Measurements from ENCODE around the gene KRTAP5-2.
"Not testable (repeated sequence)": the region's sequence is repeated elsewhere in the genome, so short reads cannot be mapped to it uniquely, and the experiment has no call there.

KRTAP5-2 gene

DNA sequence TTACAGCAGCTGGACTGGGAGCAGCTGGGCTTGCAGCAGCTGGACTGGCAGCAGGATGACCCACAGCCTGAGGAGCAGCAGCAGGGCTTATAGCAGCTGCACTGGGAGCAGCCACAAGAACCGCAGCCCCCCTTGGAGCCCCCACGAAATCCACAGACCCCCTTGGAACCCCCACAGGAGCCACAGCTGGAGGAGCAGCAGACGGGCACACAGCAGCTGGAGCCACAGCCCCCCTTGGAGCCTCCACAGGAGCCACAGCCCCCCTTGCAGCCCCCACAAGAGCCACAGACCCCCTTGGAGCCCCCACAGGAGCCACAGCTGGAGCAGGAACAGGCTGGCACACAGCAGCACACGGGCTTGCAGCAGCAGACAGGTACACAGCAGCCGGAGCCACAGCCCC is 9.8 kb upstream of the KRTAP5-2 start:
- H3K27me3 Mint-ChIP-seq (ENCODE audit: low read depth) = peaks cover 18% of the 10 kb centered on the region
- H3K9me3 Mint-ChIP-seq; H3K4me3 Mint-ChIP-seq; H3K4me1 Mint-ChIP-seq (ENCODE audit: low read depth); H3K27ac Mint-ChIP-seq; DNase-seq (ENCODE audit: low spot score); H3K36me3 Mint-ChIP-seq (ENCODE audit: low read depth): not testable (repeated sequence)

DNA sequence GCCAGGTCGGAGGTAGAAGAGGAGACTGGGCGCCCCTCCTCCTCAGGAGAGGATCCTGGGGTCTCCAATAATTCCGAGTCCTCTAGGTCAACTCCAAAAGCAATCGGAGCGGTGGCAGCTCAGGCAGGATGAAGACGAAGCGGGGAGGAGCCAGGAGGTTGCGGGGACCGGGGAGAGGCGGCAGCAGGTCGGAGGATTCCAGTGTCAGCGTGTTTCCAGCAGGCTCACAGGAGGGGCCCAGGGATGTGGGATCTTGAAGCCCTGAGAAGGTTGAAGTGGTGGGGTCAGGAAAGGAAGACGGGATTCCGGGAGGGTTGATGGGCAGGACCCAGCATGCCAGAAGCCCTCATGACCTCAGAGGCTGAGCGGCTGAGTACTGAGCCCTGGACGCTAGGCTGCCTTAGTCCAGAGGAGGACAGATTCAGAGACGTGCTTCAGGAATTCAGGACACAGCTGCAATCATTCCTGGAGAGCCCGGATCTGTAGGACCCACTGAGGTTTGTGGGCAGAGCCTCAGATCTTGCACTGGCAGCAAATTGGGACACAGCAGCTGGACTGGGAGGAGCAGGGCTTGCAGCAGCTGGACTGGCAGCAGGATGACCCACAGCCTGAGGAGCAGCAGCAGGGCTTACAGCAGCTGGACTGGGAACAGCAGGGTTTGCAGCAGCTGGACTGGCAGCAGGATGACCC is 9.2 kb upstream of the KRTAP5-2 start:
- H3K36me3 Mint-ChIP-seq (ENCODE audit: low read depth); DNase-seq (ENCODE audit: low spot score); H3K27ac Mint-ChIP-seq; H3K4me3 Mint-ChIP-seq; H3K9me3 Mint-ChIP-seq; H3K4me1 Mint-ChIP-seq (ENCODE audit: low read depth): not testable (repeated sequence)
- peaks cover 21% of the 10 kb centered on the region for H3K27me3 Mint-ChIP-seq (ENCODE audit: low read depth)

DNA sequence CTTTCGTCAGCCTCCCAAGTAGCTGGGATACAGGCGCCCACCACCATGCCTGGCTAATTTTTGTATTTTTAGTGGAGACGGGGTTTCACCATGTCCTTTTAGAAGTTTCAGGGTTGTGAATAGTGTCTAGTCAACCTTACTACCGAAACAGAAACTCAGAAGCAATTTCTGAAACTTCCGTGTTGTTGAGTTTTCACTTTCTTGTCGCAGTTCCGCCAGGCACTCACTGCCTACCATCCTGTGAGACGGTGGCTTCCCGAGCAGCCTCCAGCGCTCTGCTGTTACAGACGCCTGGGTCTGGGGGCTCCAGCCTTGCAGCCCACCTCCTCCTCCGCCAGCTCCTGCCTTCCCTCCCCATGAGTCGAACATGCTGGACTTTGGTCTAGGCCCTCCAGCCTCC is 7.8 kb upstream of the KRTAP5-2 start:
- H3K9me3 Mint-ChIP-seq; H3K4me3 Mint-ChIP-seq; DNase-seq (ENCODE audit: low spot score); H3K4me1 Mint-ChIP-seq (ENCODE audit: low read depth); H3K27ac Mint-ChIP-seq; H3K36me3 Mint-ChIP-seq (ENCODE audit: low read depth): not testable (repeated sequence)
- peaks cover 28% of the 10 kb centered on the region for H3K27me3 Mint-ChIP-seq (ENCODE audit: low read depth)

DNA sequence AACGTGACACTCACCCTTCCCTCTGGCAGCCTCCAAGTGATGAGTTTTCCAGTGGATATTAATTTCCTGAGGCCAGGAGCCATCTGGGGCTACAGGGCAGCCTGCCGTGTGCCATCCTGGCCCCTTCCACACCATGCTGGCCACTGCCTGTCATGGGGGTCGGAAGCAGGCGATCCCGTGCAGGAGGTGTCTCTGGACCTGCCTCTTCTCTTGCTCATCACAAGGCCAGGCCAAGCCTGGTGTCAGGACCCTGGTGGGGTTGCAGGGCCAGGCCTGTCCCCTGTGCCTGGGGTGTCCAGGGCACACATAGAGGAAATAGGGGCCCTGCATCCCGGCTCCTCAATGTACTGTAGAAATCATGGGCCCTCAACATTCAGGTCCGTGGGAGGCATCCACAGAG is 6.6 kb upstream of the KRTAP5-2 start:
- Mint-ChIP-seq H3K9me3 (no peaks in the 10 kb centered on the region), H3K27ac (no peak overlapping the region)
- no peak for DNase-seq (ENCODE audit: low spot score)

DNA sequence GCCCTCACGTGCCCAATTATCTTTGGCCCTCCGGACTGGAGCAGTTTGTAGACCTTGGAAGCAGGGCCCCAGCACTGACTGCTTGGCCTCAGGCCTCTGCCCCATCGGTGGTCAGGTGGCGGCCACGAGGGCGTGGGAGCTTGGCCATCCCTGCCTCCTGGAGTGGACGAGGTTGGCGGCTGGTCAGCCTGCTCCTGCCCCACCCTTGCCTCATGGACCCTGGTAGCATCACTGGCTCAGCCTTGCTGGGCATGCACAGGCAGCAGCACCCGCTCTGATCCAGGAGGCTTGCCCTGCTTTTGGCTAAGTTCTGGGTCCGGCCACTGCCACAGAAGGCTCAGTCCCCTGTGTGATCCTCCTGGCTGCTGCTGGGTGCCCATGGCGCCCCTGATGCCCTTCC is 6.1 kb upstream of the KRTAP5-2 start:
- peaks cover 32% of the 10 kb centered on the region for H3K27me3 Mint-ChIP-seq (ENCODE audit: low read depth)

More for the DNA sequence above, 6.6 kb upstream of the KRTAP5-2 start:
- peaks cover 2% of the 10 kb centered on the region for H3K4me1 Mint-ChIP-seq (ENCODE audit: low read depth)
- H3K27me3 Mint-ChIP-seq (ENCODE audit: low read depth) = peaks cover 29% of the 10 kb centered on the region
- H3K36me3 Mint-ChIP-seq (ENCODE audit: low read depth) = no peaks in the 10 kb centered on the region
- no peak overlapping the region for H3K4me3 Mint-ChIP-seq

DNA sequence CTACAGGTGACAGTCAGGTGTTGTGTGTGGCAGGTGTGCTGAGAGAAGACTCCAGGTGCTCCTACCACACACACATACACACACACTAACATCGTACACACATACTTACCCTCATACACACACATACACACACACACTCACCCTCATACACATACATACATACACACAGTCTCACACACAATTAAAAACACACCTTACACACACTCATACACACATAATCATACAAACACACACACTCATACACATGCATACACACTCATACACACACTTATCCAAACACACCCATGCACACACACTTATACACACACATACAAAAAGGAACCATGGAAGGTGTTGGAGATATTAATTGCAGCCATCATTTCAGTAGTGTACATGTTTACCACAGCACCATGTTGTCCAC is 5.5 kb upstream of the KRTAP5-2 start:
- Mint-ChIP-seq H3K36me3 (ENCODE audit: low read depth) (no peaks in the 10 kb centered on the region), H3K27me3 (ENCODE audit: low read depth) (peaks cover 32% of the 10 kb centered on the region), H3K4me3 (no peak overlapping the region), H3K4me1 (ENCODE audit: low read depth) (peaks cover 2% of the 10 kb centered on the region), H3K27ac (no peak overlapping the region), H3K9me3 (no peaks in the 10 kb centered on the region)
- DNase-seq (ENCODE audit: low spot score) = no peak

More for the DNA sequence above, 6.1 kb upstream of the KRTAP5-2 start:
- Mint-ChIP-seq H3K9me3 (no peaks in the 10 kb centered on the region), H3K4me3 (no peak overlapping the region), H3K4me1 (ENCODE audit: low read depth) (peaks cover 2% of the 10 kb centered on the region), H3K27ac (no peak overlapping the region), H3K36me3 (ENCODE audit: low read depth) (no peaks in the 10 kb centered on the region)
- DNase-seq (ENCODE audit: low spot score) = no peak

DNA sequence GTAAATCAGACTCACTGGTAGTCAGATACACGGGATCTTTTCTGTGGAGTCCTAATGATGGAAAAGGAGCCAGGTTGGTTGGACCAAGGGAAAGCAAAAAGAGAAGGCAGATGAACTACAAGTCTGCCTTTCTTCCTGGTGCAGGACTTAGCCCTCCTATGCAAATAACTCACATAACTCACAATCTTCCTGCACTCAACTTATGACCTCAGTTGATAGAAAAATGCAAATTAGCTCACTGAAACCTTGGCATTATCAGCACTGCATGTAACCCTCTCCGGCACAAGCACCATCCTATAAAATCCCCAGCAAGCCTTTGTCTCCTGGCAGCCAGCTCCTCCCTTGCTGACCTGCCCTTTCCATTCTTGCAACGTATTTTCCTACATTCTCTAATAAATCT is 3.6 kb upstream of the KRTAP5-2 start:
- H3K27ac Mint-ChIP-seq; H3K9me3 Mint-ChIP-seq; DNase-seq (ENCODE audit: low spot score); H3K4me1 Mint-ChIP-seq (ENCODE audit: low read depth); H3K36me3 Mint-ChIP-seq (ENCODE audit: low read depth); H3K4me3 Mint-ChIP-seq: not testable (repeated sequence)
- peaks cover 38% of the 10 kb centered on the region for H3K27me3 Mint-ChIP-seq (ENCODE audit: low read depth)

DNA sequence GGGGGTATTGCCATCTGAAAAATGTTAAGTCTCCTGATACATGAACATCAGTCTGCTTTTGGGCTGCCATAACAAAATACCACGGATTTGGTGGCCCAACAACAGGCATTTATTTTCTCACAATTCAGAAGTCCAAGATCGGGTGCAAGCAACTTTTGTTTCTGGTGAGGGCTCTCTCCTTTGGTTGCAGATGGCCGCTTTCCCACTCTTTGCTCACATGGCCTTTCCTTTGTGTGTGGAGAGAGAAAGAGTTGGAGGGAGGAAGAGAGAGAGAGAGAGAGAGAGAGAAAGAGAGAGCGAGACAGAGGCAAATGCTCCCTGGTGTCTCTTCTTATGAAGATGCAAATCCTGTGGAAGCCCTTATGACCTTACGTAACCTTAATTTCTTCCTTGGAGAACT is 2.5 kb upstream of the KRTAP5-2 start:
- Mint-ChIP-seq H3K9me3 (no peaks in the 10 kb centered on the region), H3K4me1 (ENCODE audit: low read depth) (no peaks in the 10 kb centered on the region), H3K36me3 (ENCODE audit: low read depth) (no peaks in the 10 kb centered on the region), H3K27ac (no peak overlapping the region), H3K4me3 (no peak overlapping the region), H3K27me3 (ENCODE audit: low read depth) (peaks cover 42% of the 10 kb centered on the region)
- DNase-seq (ENCODE audit: low spot score) = no peak

DNA sequence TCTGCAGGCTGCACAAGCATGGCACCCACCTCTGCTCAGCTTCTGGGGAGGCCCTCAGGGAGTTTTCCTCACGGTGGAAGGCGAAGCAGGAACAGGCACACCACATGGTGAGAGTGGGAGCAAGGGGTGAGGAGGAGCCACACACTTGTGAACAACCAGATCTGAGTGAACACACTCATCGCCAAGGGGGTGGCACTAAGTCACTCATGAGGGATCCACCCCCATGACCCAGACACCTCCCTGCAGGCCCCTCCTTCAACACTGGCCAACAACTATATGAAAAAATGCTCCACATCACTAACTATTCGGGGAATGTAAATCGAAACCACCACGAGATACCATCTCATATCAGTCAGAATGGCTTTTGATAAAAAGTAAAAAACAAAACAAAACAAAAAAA is 722 bp upstream of the KRTAP5-2 start:
- no peaks in the 10 kb centered on the region for H3K36me3 Mint-ChIP-seq (ENCODE audit: low read depth)
- no peaks in the 10 kb centered on the region for H3K9me3 Mint-ChIP-seq
- H3K27ac Mint-ChIP-seq = no peak overlapping the region
- no peaks in the 10 kb centered on the region for H3K4me1 Mint-ChIP-seq (ENCODE audit: low read depth)
- DNase-seq (ENCODE audit: low spot score) = no peak
- H3K4me3 Mint-ChIP-seq = no peak overlapping the region
- H3K27me3 Mint-ChIP-seq (ENCODE audit: low read depth) = peaks cover 49% of the 10 kb centered on the region

DNA sequence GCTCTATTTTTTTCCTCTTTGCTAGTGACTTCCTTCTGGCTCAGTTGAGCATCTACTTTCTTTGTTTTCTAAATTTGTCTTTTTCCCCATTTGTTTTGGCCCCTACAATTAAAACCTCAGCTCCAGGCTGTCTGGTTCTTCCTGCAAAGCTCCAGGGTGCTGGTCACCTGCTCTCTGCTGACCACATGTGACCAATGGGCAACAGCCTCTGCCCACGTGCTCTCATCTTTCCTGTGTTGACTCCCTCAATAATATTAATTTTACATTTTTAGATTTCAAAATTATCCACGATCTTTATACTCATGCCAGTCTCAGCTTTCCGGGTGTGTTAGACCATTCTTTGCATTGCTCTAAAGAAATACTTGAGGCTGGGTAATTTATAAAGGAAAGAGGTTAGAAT is 312 bp upstream of the KRTAP5-2 start:
- H3K27ac Mint-ChIP-seq; H3K4me1 Mint-ChIP-seq (ENCODE audit: low read depth); DNase-seq (ENCODE audit: low spot score); H3K36me3 Mint-ChIP-seq (ENCODE audit: low read depth); H3K4me3 Mint-ChIP-seq; H3K9me3 Mint-ChIP-seq: not testable (repeated sequence)
- H3K27me3 Mint-ChIP-seq (ENCODE audit: low read depth) = peaks cover 50% of the 10 kb centered on the region

DNA sequence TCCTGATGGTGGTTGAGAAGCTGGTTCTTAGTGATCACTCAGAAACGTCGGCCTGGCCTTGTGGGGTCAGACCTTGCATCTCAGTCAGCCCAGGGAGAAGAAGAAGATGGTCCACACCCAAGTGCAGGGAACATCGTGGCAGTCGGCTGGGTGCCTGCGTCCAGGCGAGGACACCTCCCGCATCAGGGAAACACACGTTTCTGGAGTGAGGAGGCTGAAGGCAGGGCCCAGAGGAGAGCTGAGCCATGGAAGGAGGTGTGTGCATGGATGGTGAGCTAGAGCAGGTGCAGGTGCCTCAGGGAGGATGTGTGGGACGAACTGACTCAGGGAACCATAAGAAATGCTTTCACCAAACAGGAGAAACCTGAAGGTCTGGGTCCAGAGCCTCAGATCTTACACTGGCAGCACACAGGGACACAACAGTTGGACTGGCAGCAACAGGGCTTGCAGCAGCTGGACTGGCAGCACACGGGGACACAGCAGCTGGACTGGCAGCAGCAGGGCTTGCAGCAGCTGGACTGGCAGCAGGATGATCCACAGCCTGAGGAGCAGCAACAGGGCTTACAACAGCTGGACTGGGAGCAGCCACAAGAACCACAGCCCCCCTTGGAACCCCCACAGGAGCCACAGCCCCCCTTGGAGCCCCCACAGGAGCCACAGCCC is 632 bp downstream of the KRTAP5-2 start:
- no peak for DNase-seq (ENCODE audit: low spot score)

DNA sequence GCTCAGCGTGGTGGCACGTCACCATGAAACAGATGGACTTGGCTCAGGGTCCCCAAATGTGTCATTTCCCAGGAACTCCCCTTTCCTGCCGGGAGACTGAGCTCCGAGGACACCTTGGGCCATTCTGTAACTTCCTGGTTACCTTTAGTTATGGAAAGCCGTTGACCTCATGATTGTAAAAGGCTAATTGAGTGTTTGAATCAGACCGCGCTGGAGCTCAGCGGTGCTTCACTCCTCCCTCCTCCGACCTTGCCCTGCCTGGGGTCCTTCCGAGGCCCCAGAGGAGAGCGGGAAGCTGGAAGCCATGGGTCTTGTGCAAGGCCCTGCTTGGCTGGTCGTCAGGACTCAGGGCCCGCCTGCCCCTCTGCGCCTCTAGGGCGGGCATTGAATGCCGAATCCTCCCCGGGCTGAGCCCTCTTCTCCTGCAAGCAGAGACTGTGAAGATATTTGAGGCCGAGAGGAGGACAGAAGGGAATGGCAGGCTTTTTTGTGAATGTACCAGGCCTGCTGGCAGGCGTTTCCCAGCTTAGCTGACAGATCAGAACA is 1.4 kb downstream of the KRTAP5-2 start:
- not testable (repeated sequence) for H3K4me3 Mint-ChIP-seq; H3K36me3 Mint-ChIP-seq (ENCODE audit: low read depth); H3K4me1 Mint-ChIP-seq (ENCODE audit: low read depth); DNase-seq (ENCODE audit: low spot score); H3K27ac Mint-ChIP-seq; H3K9me3 Mint-ChIP-seq
- peaks cover 49% of the 10 kb centered on the region for H3K27me3 Mint-ChIP-seq (ENCODE audit: low read depth)

More for the DNA sequence above, 632 bp downstream of the KRTAP5-2 start:
- Mint-ChIP-seq H3K36me3 (ENCODE audit: low read depth) (no peaks in the 10 kb centered on the region), H3K4me3 (no peak overlapping the region), H3K9me3 (no peaks in the 10 kb centered on the region), H3K27ac (no peak overlapping the region), H3K4me1 (ENCODE audit: low read depth) (no peaks in the 10 kb centered on the region), H3K27me3 (ENCODE audit: low read depth) (peaks cover 54% of the 10 kb centered on the region)

DNA sequence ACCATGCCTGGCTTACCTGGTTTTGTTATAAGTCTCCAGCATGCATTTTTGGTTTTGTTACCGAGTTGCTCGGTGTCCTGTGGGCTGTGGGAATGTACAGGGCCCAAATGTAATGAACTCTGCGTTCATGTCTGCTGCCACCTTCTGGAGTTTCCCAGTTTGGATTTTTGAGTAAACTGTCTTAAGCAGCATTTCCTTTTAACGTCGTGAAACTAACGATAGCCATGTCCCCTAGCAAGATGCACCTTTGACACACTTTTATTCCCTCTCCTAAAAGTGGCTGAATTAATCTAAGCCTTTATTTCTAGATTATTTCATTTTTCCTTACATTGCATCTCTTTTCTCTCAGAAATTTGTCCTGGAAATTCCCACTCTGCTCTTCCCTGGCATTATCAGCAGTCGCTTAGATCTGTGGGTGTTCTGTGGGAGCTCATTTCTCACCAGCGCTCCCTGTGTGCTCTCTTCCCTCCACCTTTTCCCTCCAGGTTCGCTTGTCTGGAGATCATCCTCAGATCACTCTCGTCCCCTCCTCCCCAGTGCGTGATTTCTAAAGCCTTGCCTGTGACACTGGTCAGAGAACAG is 2.0 kb downstream of the KRTAP5-2 start:
- not testable (repeated sequence) for H3K4me3 Mint-ChIP-seq; H3K9me3 Mint-ChIP-seq; H3K27ac Mint-ChIP-seq; H3K4me1 Mint-ChIP-seq (ENCODE audit: low read depth); DNase-seq (ENCODE audit: low spot score); H3K36me3 Mint-ChIP-seq (ENCODE audit: low read depth)
- H3K27me3 Mint-ChIP-seq (ENCODE audit: low read depth) = peaks cover 48% of the 10 kb centered on the region

DNA sequence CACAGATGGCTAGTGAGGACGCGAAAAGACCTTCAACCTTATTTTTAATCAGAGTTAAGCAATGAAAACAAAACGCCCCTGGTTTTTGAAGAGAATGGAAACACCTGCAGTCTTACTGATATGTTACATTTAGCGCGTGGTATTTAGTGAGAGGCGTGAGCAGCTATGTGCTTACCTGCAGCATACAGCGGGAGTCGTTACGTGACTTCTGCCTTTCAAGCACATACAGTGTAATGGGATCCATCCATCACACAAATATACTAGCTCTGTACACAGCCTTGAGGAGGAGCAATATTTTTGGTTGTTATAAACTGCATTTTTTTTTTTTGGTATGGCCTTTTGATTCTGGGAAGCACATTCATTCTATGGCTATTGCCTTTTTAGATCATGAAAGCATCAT is 5.5 kb downstream of the KRTAP5-2 start:
- peaks cover 10% of the 10 kb centered on the region for H3K9me3 Mint-ChIP-seq
- peaks cover 8% of the 10 kb centered on the region for H3K4me1 Mint-ChIP-seq (ENCODE audit: low read depth)
- no peak overlapping the region for H3K27ac Mint-ChIP-seq
- H3K36me3 Mint-ChIP-seq (ENCODE audit: low read depth) = peaks cover 5% of the 10 kb centered on the region
- H3K27me3 Mint-ChIP-seq (ENCODE audit: low read depth) = peaks cover 43% of the 10 kb centered on the region
- no peak for DNase-seq (ENCODE audit: low spot score)
- no peak overlapping the region for H3K4me3 Mint-ChIP-seq

All from T-helper 2 cell treated with Interferon-gamma antibody and Interleukin-4, amounts not matched to agents 5 μg/mL and 100 μg/mL, for 36 hours (primary cell).